CD4-positive, alpha-beta T cell (primary cell): ENCODE measurements around the gene SLC47A2. TPM values are rescaled to one million over a fixed set of nuclear protein-coding genes. Genes with fewer than 3 reads are reported as not detected.

Experiments used
- ATAC-seq: fragments of 200-7000 bp; cut with Tn5 transposase; one replicate; pipeline ENCODE4 v1.10.0; 2022; ENCODE audit warnings: mild to moderate bottlenecking; ENCODE audit not compliant: poor library complexity
- CTCF ChIA-PET: fragments of 350-600 bp; sonication (Branson Sonifier 250); formaldehyde crosslinking; loops from one replicate; lab custom pipeline; 2021; ENCODE audit warnings: antibody characterized with exemption, inconsistent platforms; lab: Charles Lee
- POLR2A ChIA-PET: fragments of 350-600 bp; sonication (Branson Sonifier 250); formaldehyde crosslinking; loops from one replicate; lab custom pipeline; 2021; ENCODE audit warnings: antibody characterized with exemption, inconsistent platforms; lab: Charles Lee
- DNase-seq, 14 experiments: peaks; one replicate each; pipeline ENCODE4 v3.0.0-alpha.2; 2013 to 2020; ENCODE audit warnings: mixed read lengths in 2 of 14
- H3K27ac ChIP-seq, 2 donors: one replicate each; pipeline versions ENCODE4 v1.5.1 to v1.7.0; 2013; ENCODE audit warnings: low read length in 2 of 2, low read depth in 1 of 2, mild to moderate bottlenecking in 1 of 2
- H3K27me3 ChIP-seq, 2 experiments: 1 replicate in 1 of 2; 2 replicates in 1 of 2; pipeline versions ENCODE4 v1.6.1 to v1.7.0; 2013; ENCODE audit warnings: low read length in 2 of 2, control low read depth in 1 of 2, mild to moderate bottlenecking in 1 of 2, moderate library complexity in 1 of 2; ENCODE audit not compliant: insufficient read depth in 2 of 2, control insufficient read depth in 1 of 2
- H3K36me3 ChIP-seq: one replicate; pipeline ENCODE4 v1.6.1; 2013; ENCODE audit warnings: low read length, control low read depth; ENCODE audit not compliant: insufficient read depth
- H3K4me1 ChIP-seq: one replicate; pipeline ENCODE4 v1.6.1; 2013; ENCODE audit warnings: low read length, control low read depth; ENCODE audit not compliant: insufficient read depth
- H3K4me3 ChIP-seq: one replicate; pipeline ENCODE4 v1.5.1; 2013; ENCODE audit warnings: mild to moderate bottlenecking, low read length, moderate library complexity
- H3K9me3 ChIP-seq, 2 experiments: 1 replicate in 1 of 2; 2 replicates in 1 of 2; pipeline versions ENCODE4 v1.6.1 to v1.7.0; 2013; ENCODE audit warnings: low read length in 2 of 2, mild to moderate bottlenecking in 2 of 2, control low read depth in 1 of 2, moderate library complexity in 1 of 2; ENCODE audit not compliant: control insufficient read depth in 1 of 2, insufficient read depth in 1 of 2
- H3K27ac Mint-ChIP-seq: one replicate; pipeline ENCODE4 v1.8.0; 2020; ENCODE audit warnings: mixed read lengths
- H3K27me3 Mint-ChIP-seq: one replicate; pipeline ENCODE4 v1.8.0; 2021; ENCODE audit warnings: mixed read lengths
- H3K36me3 Mint-ChIP-seq: one replicate; pipeline ENCODE4 v1.8.0; 2021; ENCODE audit warnings: low read depth, mixed read lengths
- H3K4me1 Mint-ChIP-seq: one replicate; pipeline ENCODE4 v1.8.0; 2021; ENCODE audit warnings: low read depth, mixed read lengths
- H3K4me3 Mint-ChIP-seq: one replicate; pipeline ENCODE4 v1.8.0; 2020; ENCODE audit warnings: mild to moderate bottlenecking, mixed read lengths
- H3K9me3 Mint-ChIP-seq: one replicate; pipeline ENCODE4 v1.8.0; 2020; ENCODE audit warnings: mixed read lengths
- CTCF ChIP-seq: fragments of 200-600 bp; IDR thresholded peaks from one replicate; pipeline ENCODE4 v1.8.0; 2022; ENCODE audit warnings: antibody characterized with exemption, mild to moderate bottlenecking
- intact Hi-C, 2 experiments: fragments of 100-400 bp; cut with DNase I in 1 of 2; cut with micrococcal nuclease in 1 of 2; formaldehyde crosslinking; loops; one replicate each; pipeline versions ENCODE4 v1.15.1 to v1.9.0; 2023 to 2025; cut with DNase I, micrococcal nuclease
- total RNA-seq, 174 experiments: library from RNA in 2 of 174; stranded (reverse) in 2 of 174; gene quantifications; one replicate each; pipeline ENCODE4 v1.2.3 and lab custom pipeline; 2021 to 2026

The SLC47A2 gene
- total RNA-seq, 2 experiments from 2014 or later = not detected

- ChIA-PET CTCF (interaction anchor here (1.3 kb wide), 1 partner anchor 8 kb away, joined by 4 read pairs; no protein-coding TSS in a partner anchor), POLR2A (interaction anchor here (1.5 kb wide), 1 partner anchor 10 kb away, joined by 4 read pairs; no protein-coding TSS in a partner anchor)
- H3K36me3 Mint-ChIP-seq = no peaks in the 10 kb centered on the region
- no peak overlapping the region for H3K27ac Mint-ChIP-seq
- DNase-seq (peak in 2 of 14 experiments; percentile 56 to 64), ATAC-seq (no peak)
- Histone ChIP-seq H3K27me3 (peaks cover 0 to 5% of the 10 kb centered on the region in 2 experiments), H3K27ac (no peak overlapping the region), H3K4me1 (no peaks in the 10 kb centered on the region), H3K4me3 (no peak overlapping the region), H3K9me3 (no peaks in the 10 kb centered on the region), H3K36me3 (no peaks in the 10 kb centered on the region)
- H3K9me3 Mint-ChIP-seq = no peaks in the 10 kb centered on the region
- no peaks in the 10 kb centered on the region for H3K4me1 Mint-ChIP-seq
- intact Hi-C loops = no loop called here
- H3K27me3 Mint-ChIP-seq = peaks cover 14% of the 10 kb centered on the region
- no peak for TF ChIP-seq CTCF
- H3K4me3 Mint-ChIP-seq = no peak overlapping the region
Measured at GRCh38 chr17:19753051-19753509, 36.7 kb upstream of the SLC47A2 start.

- H3K4me1 ChIP-seq = no peaks in the 10 kb centered on the region
- POLR2A ChIA-PET = interaction anchor here (1.5 kb wide), 1 partner anchor 10 kb away, joined by 4 read pairs; no protein-coding TSS in a partner anchor
- H3K27ac Mint-ChIP-seq = no peak overlapping the region
- H3K4me3 ChIP-seq = no peak overlapping the region
- no peak overlapping the region for H3K27ac ChIP-seq
- DNase-seq (no peak), ATAC-seq (no peak)
- no peaks in the 10 kb centered on the region for H3K9me3 Mint-ChIP-seq
- no peak overlapping the region for H3K4me3 Mint-ChIP-seq
- intact Hi-C loops = no loop called here
- CTCF ChIA-PET = no interaction called here
- H3K4me1 Mint-ChIP-seq = no peaks in the 10 kb centered on the region
- H3K27me3 ChIP-seq = peaks cover 0 to 2% of the 10 kb centered on the region in 2 experiments
- H3K9me3 ChIP-seq = no peaks in the 10 kb centered on the region
- no peak for TF ChIP-seq CTCF
- peaks cover 14% of the 10 kb centered on the region for H3K27me3 Mint-ChIP-seq
- no peaks in the 10 kb centered on the region for H3K36me3 ChIP-seq
- no peaks in the 10 kb centered on the region for H3K36me3 Mint-ChIP-seq
Measured at GRCh38 chr17:19752216-19753050, 36.0 kb upstream of the SLC47A2 start.

DNA sequence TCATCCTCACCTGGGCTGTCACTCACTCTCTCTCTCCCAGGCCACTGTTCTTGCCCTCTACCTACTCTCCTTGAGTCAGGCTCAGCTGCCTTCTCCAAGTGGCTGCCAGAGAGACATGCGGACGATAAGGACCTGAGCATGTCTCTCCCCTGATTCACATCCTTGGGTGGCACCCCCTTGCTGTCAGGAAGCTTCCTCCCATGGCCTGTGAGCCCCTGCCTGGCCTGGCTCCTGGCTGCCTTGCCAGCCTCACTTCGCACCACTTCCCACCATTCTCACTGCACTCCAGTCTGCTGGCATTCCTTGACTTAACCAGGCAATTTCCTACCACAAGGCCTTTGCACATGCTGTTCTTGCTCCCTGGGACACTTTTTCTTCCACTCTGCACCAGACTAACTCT, 34.5 kb upstream of the SLC47A2 start:
- Histone ChIP-seq H3K27ac (no peak overlapping the region), H3K9me3 (no peaks in the 10 kb centered on the region), H3K4me3 (no peak overlapping the region), H3K27me3 (no peaks in the 10 kb centered on the region), H3K36me3 (no peaks in the 10 kb centered on the region), H3K4me1 (no peaks in the 10 kb centered on the region)
- H3K4me3 Mint-ChIP-seq = no peak overlapping the region
- ChIA-PET CTCF (interaction anchor here (0.7 kb wide), 1 partner anchor 147 kb away, joined by 3 read pairs; no protein-coding TSS in a partner anchor), POLR2A (no interaction called here)
- ATAC-seq = no peak
- no peaks in the 10 kb centered on the region for H3K9me3 Mint-ChIP-seq
- DNase-seq = no peak
- peaks cover 7% of the 10 kb centered on the region for H3K4me1 Mint-ChIP-seq
- TF ChIP-seq CTCF = no peak
- H3K27ac Mint-ChIP-seq = no peak overlapping the region
- intact Hi-C loops = no loop called here
- H3K36me3 Mint-ChIP-seq = no peaks in the 10 kb centered on the region
- H3K27me3 Mint-ChIP-seq = peaks cover 8% of the 10 kb centered on the region
